WTC11 (cell line): ENCODE measurements around the gene TTYH1. TPM values are rescaled to one million over a fixed set of nuclear protein-coding genes. Genes with fewer than 3 reads are reported as not detected.

Source experiments
- ATAC-seq: fragments of 200-7000 bp; cut with Tn5 transposase; 2 replicates; pipeline ENCODE4 v1.10.0; 2021; ENCODE audit warnings: mild to moderate bottlenecking, moderate library complexity
- CTCF ChIA-PET: fragments of 300-600 bp; sonication (Branson Sonifier 250); formaldehyde crosslinking; loops from one replicate; lab custom pipeline; 2021; ENCODE audit warnings: antibody characterized with exemption; lab: Charles Lee
- POLR2A ChIA-PET: fragments of 350-600 bp; sonication (Branson Sonifier 250); formaldehyde crosslinking; loops from one replicate; lab custom pipeline; 2021; ENCODE audit warnings: antibody characterized with exemption; lab: Charles Lee
- DNase-seq: peaks from one replicate; pipeline ENCODE4 v3.0.0; 2021; ENCODE audit warnings: low spot score
- H3K27ac Mint-ChIP-seq: 2 replicates; pipeline ENCODE4 v1.8.0; 2021; ENCODE audit warnings: mixed read lengths
- H3K27me3 Mint-ChIP-seq: 2 replicates; pipeline ENCODE4 v1.8.0; 2021; ENCODE audit warnings: low read depth, mild to moderate bottlenecking, moderate library complexity, mixed read lengths
- H3K36me3 Mint-ChIP-seq: 2 replicates; pipeline ENCODE4 v1.8.0; 2021; ENCODE audit warnings: mixed read lengths
- H3K4me1 Mint-ChIP-seq: 2 replicates; pipeline ENCODE4 v1.8.0; 2022; ENCODE audit warnings: mixed read lengths
- H3K4me3 Mint-ChIP-seq: 2 replicates; pipeline ENCODE4 v1.8.0; 2021; ENCODE audit warnings: mild to moderate bottlenecking, moderate library complexity, mixed read lengths
- H3K9me3 Mint-ChIP-seq: 2 replicates; pipeline ENCODE4 v1.8.0; 2021; ENCODE audit warnings: mixed read lengths
- AFF4 ChIP-seq: sonication (generic); formaldehyde crosslinking; IDR thresholded peaks from 2 replicates; pipeline ENCODE4 v1.8.1; 2023; ENCODE audit warnings: mild to moderate bottlenecking, missing genetic modification reagents, borderline replicate concordance
- E2F4 ChIP-seq: sonication (generic); formaldehyde crosslinking; IDR thresholded peaks from 2 replicates; pipeline ENCODE4 v1.8.1; 2022; ENCODE audit warnings: low read depth, mild to moderate bottlenecking, moderate library complexity, missing genetic modification reagents, borderline replicate concordance
- EMX1 ChIP-seq: fragments of 250-450 bp; sonication (Bioruptor Pico); IDR thresholded peaks from 2 replicates; pipeline ENCODE4 v1.8.0; 2021; ENCODE audit warnings: mild to moderate bottlenecking
- FOXP1 ChIP-seq: sonication (generic); formaldehyde crosslinking; IDR thresholded peaks from 2 replicates; pipeline ENCODE4 v1.8.0; 2022; ENCODE audit warnings: missing genetic modification reagents, mild to moderate bottlenecking, moderate library complexity, borderline replicate concordance
- KAT7 ChIP-seq: sonication (generic); formaldehyde crosslinking; IDR thresholded peaks from 2 replicates; pipeline ENCODE4 v1.8.1; 2023; ENCODE audit warnings: missing genetic modification reagents, mild to moderate bottlenecking, borderline replicate concordance
- MYBL2 ChIP-seq: sonication (generic); formaldehyde crosslinking; IDR thresholded peaks from 2 replicates; pipeline ENCODE4 v1.8.1; 2023; ENCODE audit warnings: mild to moderate bottlenecking, moderate library complexity, missing genetic modification reagents
- NR2C2 ChIP-seq: sonication (generic); formaldehyde crosslinking; IDR thresholded peaks from 2 replicates; pipeline ENCODE4 v1.8.0; 2022; ENCODE audit warnings: mild to moderate bottlenecking, missing genetic modification reagents
- PRRX2 ChIP-seq: fragments of 250-450 bp; sonication (Bioruptor Pico); IDR thresholded peaks from 2 replicates; pipeline ENCODE4 v1.8.0; 2021; ENCODE audit warnings: mild to moderate bottlenecking
- STAT6 ChIP-seq: sonication (generic); formaldehyde crosslinking; conservative IDR thresholded peaks from 2 replicates; pipeline ENCODE4 v1.8.1; 2023; ENCODE audit warnings: mild to moderate bottlenecking, low read depth, missing genetic modification reagents, moderate library complexity
- TCF7 ChIP-seq: sonication (generic); formaldehyde crosslinking; IDR thresholded peaks from 2 replicates; pipeline ENCODE4 v1.8.0; 2022; ENCODE audit warnings: mild to moderate bottlenecking, low read depth, missing genetic modification reagents, moderate library complexity
- TP53 ChIP-seq: sonication (generic); formaldehyde crosslinking; IDR thresholded peaks from 2 replicates; pipeline ENCODE4 v1.8.1; 2023; ENCODE audit warnings: mild to moderate bottlenecking, missing genetic modification reagents
- ZNF416 ChIP-seq: fragments of 250-450 bp; sonication (Bioruptor Pico); IDR thresholded peaks from 2 replicates; pipeline ENCODE4 v1.9.0; 2021; ENCODE audit warnings: mild to moderate bottlenecking, inconsistent platforms
- total RNA-seq: library from RNA; stranded (reverse); gene quantifications from 3 replicates; pipeline ENCODE4 v1.2.3, GENCODE V29; 2021
- TF ChIP-seq, protein P1 (sequence below): fragments of 250-450 bp; sonication (Bioruptor Pico); IDR thresholded peaks from 2 replicates; pipeline ENCODE4 v1.8.0; 2021; ENCODE audit warnings: mild to moderate bottlenecking
- TF ChIP-seq, protein P2 (sequence below): sonication (generic); formaldehyde crosslinking; IDR thresholded peaks from 2 replicates; pipeline ENCODE4 v1.8.0; 2022; ENCODE audit warnings: mild to moderate bottlenecking, missing genetic modification reagents

The TTYH1 gene
- total RNA-seq, 1 experiment from 2014 or later, result 37.1 TPM

GRCh38 chr19:54434112-54434872 is 19.0 kb downstream of the TTYH1 start:
- CTCF ChIA-PET, result interaction anchor here (0.7 kb wide), 1 partner anchor 43 kb away, joined by 3 read pairs; no protein-coding TSS in a partner anchor
- ATAC-seq (no peak), DNase-seq (no peak)
- no peaks in the 10 kb centered on the region for H3K9me3 Mint-ChIP-seq
- H3K4me3 Mint-ChIP-seq, result no peak overlapping the region
- H3K27ac Mint-ChIP-seq, result no peak overlapping the region
- no peaks in the 10 kb centered on the region for H3K36me3 Mint-ChIP-seq
- TF ChIP-seq FOXP1 (CRISPR knock-in tag) (no peak), EMX1 (peak; percentile 2; the same call in 1 of the 2 replicates), E2F4 (CRISPR knock-in tag) (no peak), PRRX2 (no peak), KAT7 (CRISPR knock-in tag) (no peak)
- peaks cover 37% of the 10 kb centered on the region for H3K27me3 Mint-ChIP-seq
- POLR2A ChIA-PET, result interaction anchor here (1.0 kb wide), 1 partner anchor 13 kb away, joined by 3 read pairs; no protein-coding TSS in a partner anchor
- peaks cover 40% of the 10 kb centered on the region for H3K4me1 Mint-ChIP-seq

DNA sequence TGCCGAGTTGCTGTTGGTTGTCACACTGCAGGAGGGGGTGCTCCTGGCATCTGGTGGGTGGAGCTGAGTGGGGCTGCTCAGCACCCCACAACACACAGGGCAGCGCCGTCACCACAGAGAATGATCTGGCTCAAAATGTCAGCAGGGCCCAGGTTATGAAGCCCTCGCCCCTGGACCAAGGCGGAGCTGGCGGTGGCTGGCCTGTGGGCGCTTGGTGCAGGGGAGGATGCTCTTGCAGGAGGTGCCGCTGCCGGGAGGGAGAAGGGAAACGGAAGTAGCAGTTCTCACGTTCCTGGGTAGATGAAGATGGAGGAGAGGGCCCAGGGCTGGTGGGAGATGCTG is 19.6 kb downstream of the TTYH1 start:
- Mint-ChIP-seq H3K9me3 (no peaks in the 10 kb centered on the region), H3K4me3 (no peak overlapping the region), H3K27me3 (peaks cover 36% of the 10 kb centered on the region), H3K27ac (no peak overlapping the region), H3K36me3 (no peaks in the 10 kb centered on the region), H3K4me1 (peaks cover 40% of the 10 kb centered on the region)
- POLR2A ChIA-PET, result no interaction called here
- DNase-seq (no peak), ATAC-seq (no peak)
- no peak for TF ChIP-seq ZNF416 (CRISPR knock-in tag)
- 0 out of 2 replicates have a peak, but pooled peaks have one; percentile 48 for TF ChIP-seq EMX1
- TF ChIP-seq MYBL2, result no peak
- no peak for TF ChIP-seq TP53 (CRISPR knock-in tag)
- TF ChIP-seq TCF7, result no peak
- CTCF ChIA-PET, result interaction anchor here (0.7 to 1.5 kb wide), 2 partner anchors 19 to 43 kb away, joined by 3 read pairs; partner anchors contain the start of gene TTYH1

DNA sequence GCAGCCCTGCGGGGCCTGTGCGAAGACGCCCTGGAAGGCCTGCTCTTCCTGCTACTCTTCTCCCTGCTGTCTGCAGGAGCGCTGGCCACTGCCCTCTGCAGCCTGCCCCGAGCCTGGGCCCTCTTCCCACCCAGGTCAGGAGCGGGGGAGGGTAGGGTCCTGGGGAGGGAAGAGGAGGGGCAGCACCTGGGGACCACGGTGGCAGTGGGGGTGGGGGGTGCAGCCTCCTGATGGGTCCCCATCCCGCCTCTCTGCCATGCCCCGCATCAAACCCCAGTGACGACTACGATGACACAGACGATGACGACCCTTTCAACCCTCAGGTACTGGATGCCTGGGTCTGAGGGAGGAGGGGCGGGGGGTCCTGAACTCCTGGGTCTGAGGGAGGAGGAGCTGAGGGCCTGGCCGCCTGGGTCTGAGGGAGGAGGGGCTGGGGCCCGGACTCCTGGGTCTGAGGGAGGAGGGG is 20.3 kb downstream of the TTYH1 start:
- ChIA-PET POLR2A (interaction anchor here (0.9 kb wide), 1 partner anchor 13 kb away, joined by 3 read pairs; the partner anchor contains the start of gene LENG8), CTCF (interaction anchor here (0.7 to 6.2 kb wide), 6 partner anchors 13 to 44 kb away, joined by 3 to 53 read pairs (median 3); partner anchors contain the start of gene TTYH1)
- no peak overlapping the region for H3K4me3 Mint-ChIP-seq
- H3K4me1 Mint-ChIP-seq, result peaks cover 38% of the 10 kb centered on the region
- peaks cover 36% of the 10 kb centered on the region for H3K27me3 Mint-ChIP-seq
- no peak overlapping the region for H3K27ac Mint-ChIP-seq
- ATAC-seq, result peak; percentile 5; the same call in 1 of the 2 replicates
- peak; percentile 33 for DNase-seq
- no peak for TF ChIP-seq MYBL2
- TF ChIP-seq, protein P1, sequence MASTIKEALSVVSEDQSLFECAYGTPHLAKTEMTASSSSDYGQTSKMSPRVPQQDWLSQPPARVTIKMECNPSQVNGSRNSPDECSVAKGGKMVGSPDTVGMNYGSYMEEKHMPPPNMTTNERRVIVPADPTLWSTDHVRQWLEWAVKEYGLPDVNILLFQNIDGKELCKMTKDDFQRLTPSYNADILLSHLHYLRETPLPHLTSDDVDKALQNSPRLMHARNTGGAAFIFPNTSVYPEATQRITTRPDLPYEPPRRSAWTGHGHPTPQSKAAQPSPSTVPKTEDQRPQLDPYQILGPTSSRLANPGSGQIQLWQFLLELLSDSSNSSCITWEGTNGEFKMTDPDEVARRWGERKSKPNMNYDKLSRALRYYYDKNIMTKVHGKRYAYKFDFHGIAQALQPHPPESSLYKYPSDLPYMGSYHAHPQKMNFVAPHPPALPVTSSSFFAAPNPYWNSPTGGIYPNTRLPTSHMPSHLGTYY (CRISPR knock-in tag), result 0 out of 2 replicates have a peak, but pooled peaks have one; percentile 15
- no peak for TF ChIP-seq STAT6 (CRISPR knock-in tag)
- no peaks in the 10 kb centered on the region for H3K9me3 Mint-ChIP-seq
- no peaks in the 10 kb centered on the region for H3K36me3 Mint-ChIP-seq

- DNase-seq (peak; percentile 34), ATAC-seq (peak; percentile 12)
- Mint-ChIP-seq H3K9me3 (no peaks in the 10 kb centered on the region), H3K27me3 (peaks cover 34% of the 10 kb centered on the region), H3K4me1 (peaks cover 37% of the 10 kb centered on the region), H3K36me3 (0 out of 2 replicates have a peak, but pooled peaks cover 1% of the 10 kb centered on the region), H3K27ac (peak overlapping the region; percentile 23; the same call in 1 of the 2 replicates), H3K4me3 (peak overlapping the region; percentile 47)
- ChIA-PET POLR2A (interaction anchor here (0.8 to 1.0 kb wide), 3 partner anchors 13 to 16 kb away, joined by 3 to 4 read pairs (median 3); partner anchors contain the start of gene LENG8), CTCF (interaction anchor here (0.7 to 6.2 kb wide), 5 partner anchors 14 to 45 kb away, joined by 3 to 53 read pairs (median 3); partner anchors contain the start of gene TTYH1)
- TF ChIP-seq, protein P1 (CRISPR knock-in tag), result no peak
- TF ChIP-seq, protein P2, sequence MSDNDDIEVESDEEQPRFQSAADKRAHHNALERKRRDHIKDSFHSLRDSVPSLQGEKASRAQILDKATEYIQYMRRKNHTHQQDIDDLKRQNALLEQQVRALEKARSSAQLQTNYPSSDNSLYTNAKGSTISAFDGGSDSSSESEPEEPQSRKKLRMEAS (CRISPR knock-in tag), result no peak
- TF ChIP-seq AFF4 (CRISPR knock-in tag) (no peak), NR2C2 (CRISPR knock-in tag) (no peak)
Observed at GRCh38 chr19:54436031-54436523, 20.8 kb downstream of the TTYH1 start.
